ENCODE data around the gene TMED8.

Gene TMED8

GRCh38 chr14:77301103-77301502, 75.8 kb downstream of the TMED8 start:
- H3K4me3 ChIP-seq (ENCODE audit: low read depth, low read length): no peak overlapping the region

GRCh38 chr14:77299771-77300170, 77.1 kb downstream of the TMED8 start:
- no peak overlapping the region for H3K4me3 ChIP-seq (ENCODE audit: low read depth, low read length)

- no peak overlapping the region for H3K4me3 ChIP-seq (ENCODE audit: low read depth, low read length)
Measured at GRCh38 chr14:77296906-77297305, 80.0 kb downstream of the TMED8 start.

GRCh38 chr14:77296155-77296554, 80.7 kb downstream of the TMED8 start:
- H3K4me3 ChIP-seq (ENCODE audit: low read depth, low read length): no peak overlapping the region

- no peak overlapping the region for H3K4me3 ChIP-seq (ENCODE audit: low read depth, low read length)
Measured at GRCh38 chr14:77290705-77291104, 86.2 kb downstream of the TMED8 start.

- no peak overlapping the region for H3K4me3 ChIP-seq (ENCODE audit: low read depth, low read length)
Measured at GRCh38 chr14:77286576-77286975, 90.3 kb downstream of the TMED8 start.
